Right atrium auricular region (tissue), 2 donors: ENCODE data around the gene HES2. TPM values are rescaled to one million over a fixed set of nuclear protein-coding genes. Genes with fewer than 3 reads are reported as not detected.

Experiments used
- DNase-seq: peaks from one replicate; pipeline ENCODE4 v3.0.0-alpha.2; 2019; ENCODE audit warnings: low spot score
- H3K27ac ChIP-seq, 2 donors: fragments of 200-600 bp; sonication (generic); 1 replicate in 1 of 2; 2 replicates in 1 of 2; pipeline ENCODE4 v1.5.1; 2016 to 2019
- H3K27me3 ChIP-seq, 2 donors: fragments of 200-600 bp; sonication (generic); one replicate each; pipeline versions ENCODE4 v1.5.1 to v1.6.0; 2017 to 2019
- H3K36me3 ChIP-seq: fragments of 200-600 bp; sonication (generic); one replicate; pipeline ENCODE4 v1.5.1; 2016
- H3K4me1 ChIP-seq, 2 donors: fragments of 200-600 bp; sonication (generic); one replicate each; pipeline versions ENCODE4 v1.5.1 to v1.6.0; 2017 to 2019
- H3K4me3 ChIP-seq, 2 donors: fragments of 200-600 bp; sonication (generic); 1 replicate in 1 of 2; 2 replicates in 1 of 2; pipeline ENCODE4 v1.5.1; 2017 to 2019; ENCODE audit warnings: mild to moderate bottlenecking in 1 of 2, moderate library complexity in 1 of 2
- H3K9me3 ChIP-seq, 2 donors: fragments of 200-600 bp; sonication (generic); one replicate each; pipeline ENCODE4 v1.5.1; 2019
- total RNA-seq, 2 donors: library from RNA; depleted of rRNA; stranded (reverse); fragments of >200 nt; gene quantifications; one replicate each; pipeline ENCODE4 v1.1.0, GENCODE V29; 2016
- TF ChIP-seq, protein P1 (sequence below), 2 donors: fragments of 200-600 bp; sonication (generic); IDR thresholded peaks; one replicate each; pipeline ENCODE4 v1.5.1; 2019; ENCODE audit warnings: antibody characterized with exemption in 2 of 2

The HES2 gene
- total RNA-seq, 2 donors from 2014 or later = not detected

- H3K36me3 ChIP-seq = no peaks in the 10 kb centered on the region
- no peak for DNase-seq
- TF ChIP-seq, protein P1, sequence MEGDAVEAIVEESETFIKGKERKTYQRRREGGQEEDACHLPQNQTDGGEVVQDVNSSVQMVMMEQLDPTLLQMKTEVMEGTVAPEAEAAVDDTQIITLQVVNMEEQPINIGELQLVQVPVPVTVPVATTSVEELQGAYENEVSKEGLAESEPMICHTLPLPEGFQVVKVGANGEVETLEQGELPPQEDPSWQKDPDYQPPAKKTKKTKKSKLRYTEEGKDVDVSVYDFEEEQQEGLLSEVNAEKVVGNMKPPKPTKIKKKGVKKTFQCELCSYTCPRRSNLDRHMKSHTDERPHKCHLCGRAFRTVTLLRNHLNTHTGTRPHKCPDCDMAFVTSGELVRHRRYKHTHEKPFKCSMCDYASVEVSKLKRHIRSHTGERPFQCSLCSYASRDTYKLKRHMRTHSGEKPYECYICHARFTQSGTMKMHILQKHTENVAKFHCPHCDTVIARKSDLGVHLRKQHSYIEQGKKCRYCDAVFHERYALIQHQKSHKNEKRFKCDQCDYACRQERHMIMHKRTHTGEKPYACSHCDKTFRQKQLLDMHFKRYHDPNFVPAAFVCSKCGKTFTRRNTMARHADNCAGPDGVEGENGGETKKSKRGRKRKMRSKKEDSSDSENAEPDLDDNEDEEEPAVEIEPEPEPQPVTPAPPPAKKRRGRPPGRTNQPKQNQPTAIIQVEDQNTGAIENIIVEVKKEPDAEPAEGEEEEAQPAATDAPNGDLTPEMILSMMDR (IDR thresholded peaks at IDR 0.05) = no peak
- peak overlapping the region in 1 of 2 donors; percentile 47 for H3K4me3 ChIP-seq
- H3K9me3 ChIP-seq = no peaks in the 10 kb centered on the region
- no peak overlapping the region for H3K27ac ChIP-seq
- H3K27me3 ChIP-seq = peaks cover 29 to 48% of the 10 kb centered on the region in 2 donors
- peaks cover 0 to 37% of the 10 kb centered on the region in 2 donors for H3K4me1 ChIP-seq
Observed at GRCh38 chr1:6418668-6419396, 887 bp downstream of the HES2 start.

DNA sequence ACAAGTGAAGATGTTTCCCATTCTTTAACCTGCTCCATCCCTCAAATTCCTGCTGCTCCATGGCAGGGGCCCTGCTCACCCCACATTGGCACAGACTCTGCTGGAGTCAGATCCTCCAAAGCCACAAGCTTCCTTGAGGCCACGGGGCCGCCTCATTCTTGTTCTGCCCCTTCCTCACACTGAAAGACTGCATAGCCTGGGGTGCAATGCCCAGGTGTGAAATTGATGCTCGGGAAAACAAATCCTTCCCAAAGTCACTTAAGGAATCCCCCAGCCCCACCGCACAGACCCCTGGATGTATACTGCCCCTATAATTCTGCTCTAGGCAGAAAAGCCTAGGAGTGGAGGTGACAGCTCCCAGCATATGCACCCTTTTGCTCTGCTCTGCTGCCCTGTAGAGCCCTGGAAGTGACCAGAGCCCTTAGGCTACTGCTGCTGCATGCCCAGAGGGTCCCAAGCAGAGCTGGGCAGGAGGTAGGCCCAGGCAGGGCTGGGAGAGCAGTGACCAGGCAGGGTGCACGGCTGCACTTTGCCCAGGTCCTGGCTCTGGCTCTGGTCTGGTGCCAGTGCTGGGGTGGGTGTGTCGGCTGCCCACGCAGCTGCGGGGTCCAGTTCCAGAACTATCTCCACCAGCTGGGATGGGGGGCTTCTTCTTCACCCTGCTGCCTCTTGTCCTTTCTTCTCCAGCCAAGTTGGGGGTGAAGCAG, 1.6 kb downstream of the HES2 start:
- DNase-seq = no peak
- no peaks in the 10 kb centered on the region for H3K9me3 ChIP-seq
- peaks cover 27 to 43% of the 10 kb centered on the region in 2 donors for H3K27me3 ChIP-seq
- no peaks in the 10 kb centered on the region for H3K36me3 ChIP-seq
- H3K4me1 ChIP-seq = peaks cover 0 to 30% of the 10 kb centered on the region in 2 donors
- no peak overlapping the region for H3K27ac ChIP-seq
- TF ChIP-seq, protein P1 (IDR thresholded peaks at IDR 0.05) = no peak
- H3K4me3 ChIP-seq = no peak overlapping the region

GRCh38 chr1:6416906-6417305, 2.8 kb downstream of the HES2 start:
- TF ChIP-seq, protein P1 (IDR thresholded peaks at IDR 0.05) = no peak
- no peak for DNase-seq

DNA sequence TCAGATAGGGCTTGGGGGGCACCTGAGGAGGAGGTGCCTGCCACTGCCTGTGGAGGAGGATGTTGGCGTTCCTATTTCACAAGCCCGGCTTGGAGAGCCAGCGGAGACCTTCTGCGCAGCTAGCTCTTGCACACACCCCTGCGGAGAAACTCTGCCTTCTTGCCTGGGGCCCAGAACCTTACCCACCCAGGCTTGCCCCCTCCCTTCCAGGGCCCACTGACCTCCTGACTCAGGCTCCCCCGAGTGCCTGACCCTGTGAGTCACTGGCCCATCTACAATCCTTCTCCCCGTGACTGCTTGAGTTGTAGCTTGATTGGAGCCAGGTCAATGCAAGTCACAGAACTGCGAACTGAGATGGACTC, 3.4 kb downstream of the HES2 start:
- no peak overlapping the region for H3K4me3 ChIP-seq

More at GRCh38 chr1:6416906-6417305, 2.8 kb downstream of the HES2 start:
- Histone ChIP-seq H3K4me1 (peaks cover 0 to 25% of the 10 kb centered on the region in 2 donors), H3K27me3 (peaks cover 27 to 41% of the 10 kb centered on the region in 2 donors), H3K36me3 (no peaks in the 10 kb centered on the region), H3K9me3 (no peaks in the 10 kb centered on the region), H3K27ac (no peak overlapping the region), H3K4me3 (no peak overlapping the region)

GRCh38 chr1:6414881-6415626, 4.7 kb downstream of the HES2 start:
- H3K27ac ChIP-seq = no peak overlapping the region
- peaks cover 10 to 32% of the 10 kb centered on the region in 2 donors for H3K27me3 ChIP-seq
- no peaks in the 10 kb centered on the region for H3K36me3 ChIP-seq
- H3K4me3 ChIP-seq = no peak overlapping the region
- peaks cover 0 to 18% of the 10 kb centered on the region in 2 donors for H3K4me1 ChIP-seq
- H3K9me3 ChIP-seq = no peaks in the 10 kb centered on the region
- TF ChIP-seq, protein P1 (IDR thresholded peaks at IDR 0.05) = no peak
- DNase-seq = no peak

More for the DNA sequence above, 3.4 kb downstream of the HES2 start:
- no peak overlapping the region for H3K27ac ChIP-seq
- H3K36me3 ChIP-seq = no peaks in the 10 kb centered on the region
- no peaks in the 10 kb centered on the region for H3K9me3 ChIP-seq
- H3K4me1 ChIP-seq = peaks cover 0 to 25% of the 10 kb centered on the region in 2 donors
- no peak for DNase-seq
- TF ChIP-seq, protein P1 (IDR thresholded peaks at IDR 0.05) = no peak
- H3K27me3 ChIP-seq = peaks cover 21 to 41% of the 10 kb centered on the region in 2 donors
